NOMO-1 treated with dmso at 0.1 percent for 144 hours (cell line): ENCODE results near the gene EARS2.
"Not testable (repeated sequence)": the region's sequence is repeated elsewhere in the genome, so short reads cannot be mapped to it uniquely, and the experiment has no call there.

Source experiments
- DNase-seq: peaks from one replicate; lab custom pipeline; 2025; ENCODE audit not compliant: unreplicated experiment; lab: John Stamatoyannopoulos, UW

EARS2 gene

GRCh38 chr16:23528644-23529310 is 28.4 kb downstream of the EARS2 start:
- DNase-seq: peak; percentile 29

- DNase-seq: no peak
Observed at GRCh38 chr16:23527961-23528643, 29.0 kb downstream of the EARS2 start.

DNA sequence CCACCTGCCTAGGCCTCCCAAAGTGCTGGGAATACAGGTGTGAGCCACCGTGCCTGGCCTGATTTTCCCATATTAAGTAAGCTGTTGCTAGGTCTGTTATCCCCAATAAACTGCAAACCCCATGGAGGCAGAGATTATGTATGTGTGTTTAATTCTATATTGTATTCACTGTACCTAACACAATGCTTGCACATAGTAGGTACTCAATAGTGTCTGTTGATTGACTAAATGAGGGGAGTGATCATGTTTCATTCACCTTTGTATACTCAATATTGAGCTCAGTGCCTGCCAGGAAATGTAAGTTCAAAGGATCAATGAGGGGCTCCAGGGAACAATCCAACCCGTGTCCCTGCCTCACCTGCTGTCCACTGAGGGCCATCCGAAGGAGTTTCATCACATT is 32.3 kb downstream of the EARS2 start:
- no peak for DNase-seq

DNA sequence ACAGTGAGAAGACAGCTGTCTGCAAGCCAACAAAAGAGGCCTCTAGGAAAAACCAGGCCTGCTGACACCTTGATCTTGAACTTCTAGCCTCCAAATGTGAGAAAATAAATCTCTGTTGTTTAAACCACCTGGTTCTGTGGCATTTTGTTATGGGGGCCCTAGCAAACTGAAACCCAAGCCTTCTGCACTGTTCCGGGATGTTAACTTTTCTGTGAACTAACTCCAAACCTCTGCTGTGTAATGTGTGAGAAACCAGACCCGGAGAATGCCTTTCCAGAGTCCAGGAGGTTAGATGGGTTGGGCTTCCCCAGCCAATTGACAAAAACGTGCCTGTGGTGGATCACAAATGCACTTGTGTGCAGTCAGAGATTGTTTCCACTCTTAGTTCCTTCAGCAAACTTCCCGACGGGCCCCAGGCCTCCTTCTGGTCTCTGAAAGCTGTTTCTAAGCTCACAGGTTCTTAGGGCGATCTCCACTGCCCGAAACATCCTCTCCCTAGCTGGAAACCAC is 33.2 kb downstream of the EARS2 start:
- DNase-seq: no peak

GRCh38 chr16:23523321-23523720 is 33.8 kb downstream of the EARS2 start:
- no peak for DNase-seq

DNA sequence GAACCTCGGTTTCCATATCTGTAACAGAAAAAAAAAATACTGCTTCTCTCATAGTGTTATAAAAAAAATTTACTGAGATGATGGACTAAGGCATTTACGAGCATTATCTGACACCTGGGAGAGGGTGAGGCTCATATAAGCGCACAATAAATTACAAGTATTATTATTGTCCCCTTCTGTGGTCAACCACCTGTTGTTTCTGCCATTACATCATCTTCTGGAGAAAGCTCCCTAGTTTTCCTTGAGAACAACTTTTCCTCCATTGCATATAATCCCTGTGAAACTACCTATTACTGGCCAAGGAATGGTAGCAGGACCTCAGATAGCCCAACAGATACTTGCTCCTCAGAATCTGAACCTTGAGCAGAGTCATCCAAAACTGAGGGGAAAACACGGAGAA is 35.2 kb downstream of the EARS2 start:
- no peak for DNase-seq

DNA sequence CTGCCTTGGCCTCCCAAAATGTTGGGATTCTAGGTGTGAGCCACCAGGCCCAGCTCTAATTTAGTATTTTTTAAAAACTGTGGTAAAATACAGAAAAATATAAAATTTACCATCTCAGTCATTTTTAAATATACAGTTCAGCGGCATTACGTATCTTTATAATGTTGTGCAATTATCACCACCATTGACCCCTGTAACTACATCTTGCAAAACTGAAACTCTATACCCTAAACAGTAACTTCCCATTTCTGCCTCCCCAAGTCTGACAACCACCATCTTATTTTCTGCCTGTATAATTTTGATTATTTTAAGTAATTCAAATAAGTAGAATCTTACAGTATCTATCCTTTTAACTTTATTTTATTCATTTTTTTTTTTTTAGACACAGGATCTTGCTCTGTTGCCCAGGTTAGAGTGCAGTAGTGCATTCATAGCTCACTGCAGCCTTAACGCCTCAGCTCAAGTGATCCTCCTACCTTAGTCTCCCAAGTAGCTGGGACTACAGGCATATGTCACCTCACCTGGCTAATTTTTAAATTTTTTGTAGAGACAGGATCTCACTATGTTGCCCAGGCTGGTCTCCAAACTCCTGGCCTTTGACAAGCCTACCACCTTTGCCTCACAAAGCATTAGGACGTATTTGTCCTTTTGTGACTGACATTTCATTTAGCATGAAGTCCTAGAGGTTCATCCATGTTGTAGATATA is 36.0 kb downstream of the EARS2 start:
- peak; percentile 79 for DNase-seq

DNA sequence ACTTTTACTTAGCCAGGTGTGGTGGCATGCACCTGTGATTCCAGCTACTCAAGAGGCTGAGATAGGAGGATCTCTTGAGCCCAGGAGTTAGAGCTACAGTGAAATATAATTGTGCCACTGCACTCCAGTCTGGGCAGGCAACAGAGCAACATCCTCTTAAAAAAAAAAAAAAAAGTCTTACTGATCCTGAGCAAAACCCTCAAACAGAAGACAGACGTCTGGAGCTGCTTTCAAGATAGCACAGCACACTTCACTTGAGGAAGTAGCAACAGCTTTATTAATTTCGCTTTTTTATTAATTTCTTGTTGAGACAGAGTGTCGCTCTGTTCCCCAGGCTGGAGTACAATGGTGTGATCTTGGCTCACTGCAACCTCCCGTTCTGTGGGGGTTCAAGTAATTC is 36.6 kb downstream of the EARS2 start:
- DNase-seq: peak; percentile 20

DNA sequence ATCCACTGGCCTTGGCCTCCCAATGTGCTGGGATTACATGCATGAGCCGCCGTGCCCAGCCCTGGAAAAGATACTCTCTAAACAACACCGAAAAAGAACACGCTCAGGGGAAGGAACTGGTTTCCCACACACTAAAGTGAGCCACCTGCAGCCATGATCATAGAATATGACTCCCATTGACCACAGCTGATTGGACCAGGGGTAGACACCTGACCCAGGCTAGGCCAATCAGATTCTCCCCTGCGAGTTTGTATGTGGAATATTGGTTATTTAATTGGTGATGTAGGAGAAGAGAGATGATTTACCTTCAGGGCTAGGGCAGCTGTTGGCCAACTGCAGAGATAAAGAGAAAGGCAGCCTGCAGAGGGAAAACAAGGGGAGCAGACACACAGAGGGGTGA is 37.9 kb downstream of the EARS2 start:
- no peak for DNase-seq

DNA sequence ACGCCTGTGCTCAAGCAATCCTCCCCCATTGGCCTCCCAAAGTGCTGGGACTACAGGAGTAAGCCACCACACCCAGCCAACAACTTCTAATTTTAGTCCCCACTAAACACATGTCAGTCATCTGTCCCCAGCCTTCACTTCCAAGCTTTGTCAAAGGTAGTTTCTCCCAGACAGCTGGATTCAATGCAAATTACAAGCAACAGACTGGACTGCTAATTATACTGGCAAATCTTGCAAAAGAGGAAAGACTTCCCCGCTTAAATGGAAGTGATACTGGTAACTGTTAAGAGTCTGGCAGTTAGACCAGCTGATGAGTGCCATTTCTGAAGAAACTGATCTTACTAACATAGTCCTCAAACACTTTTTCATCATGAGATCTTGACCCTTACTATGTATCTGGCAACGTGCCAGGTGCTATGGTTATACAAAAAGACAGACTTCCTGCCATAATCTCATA is 38.7 kb downstream of the EARS2 start:
- peak; percentile 79 for DNase-seq

- DNase-seq: peak; percentile 69
Observed at GRCh38 chr16:23516366-23517137, 40.6 kb downstream of the EARS2 start.

DNA sequence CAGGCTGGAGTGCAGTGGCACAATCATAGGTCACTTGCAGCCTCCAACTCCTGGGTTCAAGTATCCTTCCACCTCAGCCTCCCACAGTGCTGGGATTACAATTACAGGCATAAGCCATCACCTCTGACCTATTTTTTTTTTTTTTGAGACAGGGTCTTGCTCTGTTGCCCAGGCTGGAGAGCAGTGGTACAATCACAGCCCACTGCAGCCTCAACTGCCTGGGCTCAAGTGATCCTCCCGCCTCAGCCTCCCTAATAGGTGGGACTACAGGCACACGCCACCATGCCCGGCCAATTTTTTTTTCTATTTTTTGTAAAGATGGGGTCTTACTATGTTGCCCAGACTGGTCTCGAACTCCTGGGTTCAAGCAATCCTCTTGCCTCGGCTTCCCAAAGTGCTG is 41.3 kb downstream of the EARS2 start:
- no peak for DNase-seq

DNA sequence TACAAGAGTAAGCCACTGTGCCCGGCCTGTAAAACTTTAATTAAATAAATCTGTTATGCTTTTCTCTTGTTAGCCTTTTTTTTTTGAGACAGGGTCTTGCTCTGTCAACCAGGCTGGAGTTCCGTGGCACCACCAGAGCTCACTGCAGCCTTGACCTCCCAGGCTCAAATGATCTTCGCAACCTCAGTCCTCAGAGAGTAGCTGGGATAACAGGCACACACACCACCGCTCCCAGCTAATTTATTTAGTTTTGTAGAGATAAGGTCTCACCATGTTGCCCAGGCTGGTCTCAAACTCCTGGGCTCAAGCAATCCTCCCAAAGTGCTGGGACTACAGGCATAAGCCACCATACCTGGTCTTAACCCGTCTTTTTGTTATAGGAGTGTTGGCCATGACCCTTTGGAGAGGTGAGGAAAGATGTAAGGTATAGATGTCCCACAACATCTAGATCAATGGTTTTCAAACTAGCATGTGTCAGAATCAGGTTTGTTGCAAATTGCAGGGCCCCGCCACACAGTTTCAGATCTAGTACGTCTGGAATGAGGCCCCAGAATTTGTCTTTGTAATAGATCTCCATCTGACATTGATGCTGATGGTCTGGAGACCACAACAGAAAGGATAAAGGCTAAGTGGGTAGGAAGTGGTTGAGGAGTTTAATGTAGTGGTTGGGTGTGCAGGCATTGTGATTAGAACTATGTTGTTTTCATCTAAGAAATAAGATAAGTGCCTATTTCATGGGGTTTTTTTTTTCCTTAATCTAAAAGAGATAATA is 42.6 kb downstream of the EARS2 start:
- no peak for DNase-seq

DNA sequence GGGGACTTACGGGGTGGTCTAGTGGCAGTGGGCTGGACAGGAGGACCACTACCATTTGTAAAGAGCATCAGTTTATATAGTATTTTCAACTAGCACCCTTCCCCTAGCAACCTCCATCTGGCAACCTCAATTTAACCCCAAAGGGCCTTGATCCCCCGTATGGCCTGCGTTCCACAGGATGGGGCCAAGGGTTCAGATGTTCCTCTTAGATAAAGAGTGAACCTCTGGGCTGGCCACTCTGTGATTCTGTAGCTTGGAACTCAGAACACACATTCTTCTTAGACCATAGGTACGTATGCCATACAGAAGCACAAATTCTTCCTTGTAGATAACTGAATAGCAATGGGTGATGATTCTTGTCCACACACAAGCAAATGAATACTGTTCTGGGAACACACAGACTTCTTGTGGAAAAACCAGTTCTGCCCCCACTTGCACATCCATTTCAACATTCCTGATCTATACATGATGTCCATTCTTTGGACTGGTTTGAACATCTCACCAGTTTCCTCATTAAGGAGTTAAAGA is 44.9 kb downstream of the EARS2 start:
- DNase-seq: no peak

GRCh38 chr16:23511731-23512130 is 45.4 kb downstream of the EARS2 start:
- DNase-seq: no peak

- DNase-seq: not testable (repeated sequence)
Observed at GRCh38 chr16:23510915-23511270, 46.3 kb downstream of the EARS2 start.

GRCh38 chr16:23510164-23510914 is 46.8 kb downstream of the EARS2 start, which contains the start of gene GGA2:
Gene GGA2, minus strand, starts transcription at chr16:23510494. Its CDS starts 83 bp downstream, at chr16:23510411.
- peak; percentile 58 for DNase-seq

DNA sequence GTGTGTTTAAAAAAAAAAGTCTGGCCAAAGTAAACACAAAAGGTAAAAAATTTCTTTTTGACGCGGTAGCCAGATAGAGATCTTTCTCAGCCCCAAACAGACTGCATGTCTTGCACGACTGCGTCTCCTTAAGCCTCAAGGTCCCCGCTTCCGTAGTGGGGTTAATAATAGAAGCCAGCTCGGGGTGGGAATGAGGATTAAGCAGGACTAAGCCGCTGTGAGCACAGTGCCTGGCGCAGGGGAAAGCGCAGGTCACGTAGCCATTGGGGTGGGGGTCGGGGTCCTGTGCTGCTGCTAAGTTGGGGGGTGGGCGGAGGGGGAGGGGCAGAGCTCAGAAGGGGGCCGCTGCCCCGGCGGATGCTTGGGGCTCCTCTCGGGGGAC is 47.4 kb downstream of the EARS2 start:
- no peak for DNase-seq

- DNase-seq: no peak
Observed at GRCh38 chr16:23509441-23509754, 47.8 kb downstream of the EARS2 start.
